ENCODE results near the gene COL21A1. TPM values are rescaled to one million over a fixed set of nuclear protein-coding genes. Genes with fewer than 3 reads are reported as not detected.

The COL21A1 gene
- total RNA-seq, 1 donor: 19.2 TPM

DNA sequence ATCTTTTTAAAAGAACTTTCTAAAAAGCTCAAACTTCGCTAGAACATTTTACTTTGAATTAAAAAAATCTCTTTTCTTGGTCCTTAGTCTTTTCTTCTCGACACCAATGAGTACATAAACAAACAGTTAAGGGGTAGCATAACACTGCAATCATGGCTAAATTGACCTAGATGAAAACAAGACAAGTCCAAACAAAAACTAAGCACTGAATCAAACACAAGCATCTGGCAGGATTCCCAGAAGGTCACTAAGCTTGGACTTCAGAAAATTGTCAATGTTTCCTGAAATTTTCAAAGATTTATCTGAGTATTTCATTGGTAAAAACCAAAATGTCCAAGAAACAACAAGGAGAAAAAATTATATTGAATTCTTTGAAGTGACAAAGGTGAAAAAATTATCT, 5.0 kb downstream of the COL21A1 start:
- Histone ChIP-seq H3K36me3 (ENCODE audit: insufficient read depth, low read length) (no peaks in the 10 kb centered on the region), H3K27ac (ENCODE audit: low read depth, low read length) (no peak overlapping the region), H3K79me2 (ENCODE audit: insufficient read depth, low read length) (no peaks in the 10 kb centered on the region), H2AFZ (ENCODE audit: low read length) (no peak overlapping the region), H4K20me1 (ENCODE audit: insufficient read depth, low read length) (no peaks in the 10 kb centered on the region), H3K4me2 (ENCODE audit: insufficient read depth, low read length) (no peak overlapping the region), H3K9me3 (ENCODE audit: low read depth, low read length) (no peaks in the 10 kb centered on the region), H3K27me3 (ENCODE audit: insufficient read depth, low read length) (no peaks in the 10 kb centered on the region), H3K4me1 (ENCODE audit: insufficient read depth, low read length) (peaks cover 5% of the 10 kb centered on the region), H3K4me3 (ENCODE audit: insufficient read depth, low read length) (no peak overlapping the region)
- DNase-seq (ENCODE audit: insufficient read length, low spot score, missing footprints): no peak
- TF ChIP-seq CTCF (IDR thresholded peaks at IDR 0.05; ENCODE audit: extremely low read depth, low read depth, low read length): no peak

- Histone ChIP-seq H3K4me3 (ENCODE audit: insufficient read depth, low read length) (no peak overlapping the region), H3K4me2 (ENCODE audit: insufficient read depth, low read length) (no peak overlapping the region), H3K4me1 (ENCODE audit: insufficient read depth, low read length) (no peaks in the 10 kb centered on the region), H3K79me2 (ENCODE audit: insufficient read depth, low read length) (no peaks in the 10 kb centered on the region), H3K36me3 (ENCODE audit: insufficient read depth, low read length) (no peaks in the 10 kb centered on the region), H4K20me1 (ENCODE audit: insufficient read depth, low read length) (no peaks in the 10 kb centered on the region), H3K27me3 (ENCODE audit: insufficient read depth, low read length) (no peaks in the 10 kb centered on the region), H3K27ac (ENCODE audit: low read depth, low read length) (no peak overlapping the region), H3K9me3 (ENCODE audit: low read depth, low read length) (no peaks in the 10 kb centered on the region), H2AFZ (ENCODE audit: low read length) (no peak overlapping the region)
- no peak for DNase-seq (ENCODE audit: insufficient read length, low spot score, missing footprints)
- TF ChIP-seq CTCF (IDR thresholded peaks at IDR 0.05; ENCODE audit: extremely low read depth, low read depth, low read length): no peak
These were observed 6.1 kb downstream of the COL21A1 start for GRCh38 chr6:56241124-56241802.

DNA sequence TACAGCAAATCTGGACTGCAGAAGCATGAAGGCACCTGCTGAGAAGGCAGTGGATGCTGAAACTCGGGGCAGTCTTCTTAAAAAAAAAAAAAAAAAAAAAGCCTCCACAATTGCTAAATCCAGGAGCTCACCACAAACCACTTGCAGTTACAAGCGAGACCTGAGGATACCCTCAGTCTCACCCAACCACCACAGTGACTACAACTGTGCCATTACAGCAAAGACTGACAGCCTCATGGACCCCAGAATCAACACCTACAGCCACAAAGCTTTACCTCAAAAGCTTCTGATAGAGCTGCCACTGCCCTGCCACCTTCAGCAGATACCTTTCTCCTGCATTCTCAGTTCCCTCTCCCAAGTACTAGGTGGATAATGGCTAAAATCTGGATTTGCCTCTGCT, 9.0 kb downstream of the COL21A1 start:
- no peak for DNase-seq (ENCODE audit: insufficient read length, low spot score, missing footprints)
- Histone ChIP-seq H3K9me3 (ENCODE audit: low read depth, low read length) (no peaks in the 10 kb centered on the region), H3K36me3 (ENCODE audit: insufficient read depth, low read length) (no peaks in the 10 kb centered on the region), H3K4me1 (ENCODE audit: insufficient read depth, low read length) (peaks cover 4% of the 10 kb centered on the region), H3K27me3 (ENCODE audit: insufficient read depth, low read length) (no peaks in the 10 kb centered on the region), H4K20me1 (ENCODE audit: insufficient read depth, low read length) (no peaks in the 10 kb centered on the region), H3K4me2 (ENCODE audit: insufficient read depth, low read length) (no peak overlapping the region), H2AFZ (ENCODE audit: low read length) (no peak overlapping the region), H3K27ac (ENCODE audit: low read depth, low read length) (no peak overlapping the region), H3K79me2 (ENCODE audit: insufficient read depth, low read length) (no peaks in the 10 kb centered on the region), H3K4me3 (ENCODE audit: insufficient read depth, low read length) (no peak overlapping the region)
- TF ChIP-seq CTCF (IDR thresholded peaks at IDR 0.05; ENCODE audit: extremely low read depth, low read depth, low read length): no peak

DNA sequence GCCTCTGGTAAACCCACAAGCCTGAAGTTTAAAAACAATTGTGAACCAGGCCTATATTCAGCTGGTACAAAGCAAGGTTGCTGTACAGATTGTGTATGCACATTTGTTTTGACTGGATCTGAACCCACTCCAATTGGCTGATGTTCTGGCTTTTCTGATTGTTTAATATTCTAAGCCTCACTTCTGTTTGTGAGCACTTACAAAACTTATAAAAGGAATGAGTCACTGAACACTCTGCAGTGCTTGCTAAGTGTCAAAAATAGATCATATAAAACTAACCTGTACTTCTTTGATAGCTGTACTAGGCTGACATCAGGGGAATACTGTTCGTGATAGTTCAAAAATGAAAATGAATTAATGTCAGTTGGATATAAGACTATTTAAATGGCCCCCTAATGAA, 12.1 kb downstream of the COL21A1 start:
- no peak for DNase-seq (ENCODE audit: insufficient read length, low spot score, missing footprints)
- peaks cover 4% of the 10 kb centered on the region for H3K4me1 ChIP-seq (ENCODE audit: insufficient read depth, low read length)

More for the DNA sequence above, 12.1 kb downstream of the COL21A1 start:
- Histone ChIP-seq H3K36me3 (ENCODE audit: insufficient read depth, low read length) (no peaks in the 10 kb centered on the region), H3K79me2 (ENCODE audit: insufficient read depth, low read length) (no peaks in the 10 kb centered on the region), H4K20me1 (ENCODE audit: insufficient read depth, low read length) (no peaks in the 10 kb centered on the region), H3K27me3 (ENCODE audit: insufficient read depth, low read length) (no peaks in the 10 kb centered on the region), H3K4me3 (ENCODE audit: insufficient read depth, low read length) (no peak overlapping the region), H3K27ac (ENCODE audit: low read depth, low read length) (no peak overlapping the region), H3K4me2 (ENCODE audit: insufficient read depth, low read length) (no peak overlapping the region), H3K9me3 (ENCODE audit: low read depth, low read length) (no peaks in the 10 kb centered on the region), H2AFZ (ENCODE audit: low read length) (no peak overlapping the region)
- TF ChIP-seq CTCF (IDR thresholded peaks at IDR 0.05; ENCODE audit: extremely low read depth, low read depth, low read length): no peak

Measured in osteoblast (primary cell).